Activated CD4-positive, CD25-positive, alpha-beta regulatory T cell (primary cell): ENCODE data around the gene PSMA7.

Experiments
- DNase-seq, 4 experiments: peaks; one replicate each; lab custom pipeline; 2025; lab: John Stamatoyannopoulos, UW

PSMA7 gene

GRCh38 chr20:62143081-62143956 is at the start of gene PSMA7, which contains the start of gene SS18L1:
TSS of gene PSMA7 (minus strand) at chr20:62143394. CDS start at chr20:62143303, 91 bp downstream.
TSS of gene SS18L1 (plus strand) at chr20:62143769. CDS start at chr20:62143821, 52 bp downstream.
- peak; percentile 65 to 85 (median 76) for DNase-seq

GRCh38 chr20:62192635-62193034 is 49.4 kb upstream of the PSMA7 start:
- DNase-seq: no peak

- DNase-seq: no peak
These were observed 48.8 kb upstream of the PSMA7 start for GRCh38 chr20:62191781-62192559.

- DNase-seq: no peak
These were observed 47.6 kb upstream of the PSMA7 start for GRCh38 chr20:62190639-62191411.

GRCh38 chr20:62186887-62187866 is 44.0 kb upstream of the PSMA7 start:
- DNase-seq: no peak

- DNase-seq: no peak
These were observed 42.9 kb upstream of the PSMA7 start for GRCh38 chr20:62186096-62186426.

GRCh38 chr20:62183426-62184142 is 40.4 kb upstream of the PSMA7 start:
- no peak for DNase-seq

GRCh38 chr20:62182469-62183425 is 39.6 kb upstream of the PSMA7 start, which contains the start of gene MTG2:
TSS of gene MTG2 (plus strand) at chr20:62183028. CDS start at chr20:62193421, 10,393 bp downstream.
- DNase-seq: peak; percentile 83 to 90 (median 88)

- no peak for DNase-seq
These were observed 38.6 kb upstream of the PSMA7 start for GRCh38 chr20:62181808-62182207.

- no peak for DNase-seq
These were observed 35.9 kb upstream of the PSMA7 start for GRCh38 chr20:62179162-62179504.

GRCh38 chr20:62178316-62179161 is 35.3 kb upstream of the PSMA7 start:
- no peak for DNase-seq

GRCh38 chr20:62177307-62177706 is 34.1 kb upstream of the PSMA7 start:
- DNase-seq: no peak

GRCh38 chr20:62176866-62177265 is 33.7 kb upstream of the PSMA7 start:
- no peak for DNase-seq

GRCh38 chr20:62175711-62176110 is 32.5 kb upstream of the PSMA7 start:
- no peak for DNase-seq

GRCh38 chr20:62174870-62175624 is 31.9 kb upstream of the PSMA7 start:
- DNase-seq: no peak

- DNase-seq: no peak
These were observed 31.0 kb upstream of the PSMA7 start for GRCh38 chr20:62174021-62174804.

- DNase-seq: no peak
These were observed 29.5 kb upstream of the PSMA7 start for GRCh38 chr20:62172666-62173065.
